Measurements from ENCODE around the gene TCEA3. TPM values are rescaled to one million over a fixed set of nuclear protein-coding genes. Genes with fewer than 3 reads are reported as not detected.

Gene TCEA3
- total RNA-seq, 4 donors from 2014 or later: 64.6 to 125 (median 104) TPM

DNA sequence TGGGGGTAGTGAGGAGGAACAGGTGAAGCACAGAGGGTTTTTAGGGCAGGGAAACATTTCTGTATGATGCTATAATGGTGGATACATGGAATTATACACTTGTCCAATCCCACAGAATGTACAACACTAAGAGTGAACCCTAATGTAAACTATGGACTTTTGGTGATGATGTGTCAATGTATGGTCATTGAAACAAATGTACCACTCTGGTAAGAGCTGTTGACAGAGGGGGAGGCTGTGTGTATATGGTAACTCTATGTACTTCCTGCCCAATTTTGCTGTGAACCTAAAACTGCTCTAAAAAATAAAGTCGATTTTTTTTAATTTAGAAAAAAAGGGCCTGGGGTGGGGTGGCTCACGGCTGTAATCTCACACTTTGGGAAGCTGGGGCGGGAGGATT lies 36.5 kb upstream of the TCEA3 start:
- H3K4me3 ChIP-seq: no peak overlapping the region
- no peaks in the 10 kb centered on the region for H3K9me3 ChIP-seq
- DNase-seq: no peak
- H3K36me3 ChIP-seq: no peaks in the 10 kb centered on the region
- H3K27me3 ChIP-seq: no peaks in the 10 kb centered on the region
- no peak overlapping the region for H3K27ac ChIP-seq
- H3K4me1 ChIP-seq: no peaks in the 10 kb centered on the region
- TF ChIP-seq, protein P1, sequence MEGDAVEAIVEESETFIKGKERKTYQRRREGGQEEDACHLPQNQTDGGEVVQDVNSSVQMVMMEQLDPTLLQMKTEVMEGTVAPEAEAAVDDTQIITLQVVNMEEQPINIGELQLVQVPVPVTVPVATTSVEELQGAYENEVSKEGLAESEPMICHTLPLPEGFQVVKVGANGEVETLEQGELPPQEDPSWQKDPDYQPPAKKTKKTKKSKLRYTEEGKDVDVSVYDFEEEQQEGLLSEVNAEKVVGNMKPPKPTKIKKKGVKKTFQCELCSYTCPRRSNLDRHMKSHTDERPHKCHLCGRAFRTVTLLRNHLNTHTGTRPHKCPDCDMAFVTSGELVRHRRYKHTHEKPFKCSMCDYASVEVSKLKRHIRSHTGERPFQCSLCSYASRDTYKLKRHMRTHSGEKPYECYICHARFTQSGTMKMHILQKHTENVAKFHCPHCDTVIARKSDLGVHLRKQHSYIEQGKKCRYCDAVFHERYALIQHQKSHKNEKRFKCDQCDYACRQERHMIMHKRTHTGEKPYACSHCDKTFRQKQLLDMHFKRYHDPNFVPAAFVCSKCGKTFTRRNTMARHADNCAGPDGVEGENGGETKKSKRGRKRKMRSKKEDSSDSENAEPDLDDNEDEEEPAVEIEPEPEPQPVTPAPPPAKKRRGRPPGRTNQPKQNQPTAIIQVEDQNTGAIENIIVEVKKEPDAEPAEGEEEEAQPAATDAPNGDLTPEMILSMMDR (IDR thresholded peaks at IDR 0.05): no peak
- no peak for TF ChIP-seq POLR2A (IDR thresholded peaks at IDR 0.05)

DNA sequence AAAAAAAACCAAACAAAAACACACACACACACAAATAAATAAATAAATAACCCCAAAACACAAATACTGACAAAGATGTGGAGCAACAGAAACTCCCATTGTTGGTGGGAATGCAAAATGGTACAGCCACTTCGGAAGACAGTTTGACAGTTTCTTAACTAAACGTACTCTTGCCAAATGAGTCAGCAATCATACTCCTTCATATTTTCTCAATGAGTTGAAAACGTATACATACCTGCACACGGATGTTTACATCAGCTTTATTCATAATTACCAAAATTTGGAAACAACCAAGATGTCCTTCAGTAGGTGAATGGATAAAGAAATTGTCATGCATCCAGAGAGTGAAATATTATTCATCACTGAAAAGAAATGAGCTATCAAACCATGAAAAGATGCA lies 36.0 kb upstream of the TCEA3 start:
- no peak for TF ChIP-seq POLR2A (IDR thresholded peaks at IDR 0.05)
- TF ChIP-seq, protein P1 (IDR thresholded peaks at IDR 0.05): no peak
- Histone ChIP-seq H3K27me3 (no peaks in the 10 kb centered on the region), H3K9me3 (no peaks in the 10 kb centered on the region), H3K4me3 (no peak overlapping the region), H3K36me3 (no peaks in the 10 kb centered on the region), H3K4me1 (no peaks in the 10 kb centered on the region), H3K27ac (no peak overlapping the region)
- no peak for DNase-seq

DNA sequence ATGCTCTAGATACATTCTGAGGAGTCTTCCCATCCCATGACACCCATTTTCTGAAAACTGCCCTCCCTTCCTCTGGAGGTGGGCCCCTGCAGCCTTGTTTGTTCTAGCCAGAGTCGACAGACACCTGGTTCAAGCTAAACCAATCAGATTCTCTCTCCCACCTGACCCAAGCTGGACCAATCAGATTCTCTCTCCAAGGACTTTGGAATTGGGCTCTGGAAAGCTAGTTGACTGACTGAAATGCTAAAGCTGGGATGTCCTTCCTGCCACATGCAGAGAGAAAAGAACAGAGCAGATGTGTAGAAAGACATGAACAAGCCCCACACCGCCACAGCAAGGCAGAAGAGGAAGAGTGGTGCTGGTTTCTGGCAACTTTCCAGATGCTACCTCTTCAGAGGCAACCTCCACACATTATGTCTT lies 34.8 kb upstream of the TCEA3 start:
- Histone ChIP-seq H3K27me3 (no peaks in the 10 kb centered on the region), H3K27ac (no peak overlapping the region), H3K4me3 (no peak overlapping the region), H3K36me3 (no peaks in the 10 kb centered on the region), H3K4me1 (no peaks in the 10 kb centered on the region), H3K9me3 (no peaks in the 10 kb centered on the region)
- no peak for DNase-seq
- TF ChIP-seq POLR2A (IDR thresholded peaks at IDR 0.05): no peak
- TF ChIP-seq, protein P1 (IDR thresholded peaks at IDR 0.05): no peak

GRCh38 chr1:23456226-23456625 lies 31.7 kb upstream of the TCEA3 start:
- Histone ChIP-seq H3K27ac (no peak overlapping the region), H3K4me3 (no peak overlapping the region), H3K27me3 (no peaks in the 10 kb centered on the region), H3K36me3 (no peaks in the 10 kb centered on the region), H3K4me1 (peaks cover 0 to 13% (median 2%) of the 10 kb centered on the region in 4 donors), H3K9me3 (no peaks in the 10 kb centered on the region)
- no peak for DNase-seq
- no peak for TF ChIP-seq POLR2A (IDR thresholded peaks at IDR 0.05)
- TF ChIP-seq, protein P1 (IDR thresholded peaks at IDR 0.05): no peak

GRCh38 chr1:23453455-23454000 lies 29.0 kb upstream of the TCEA3 start:
- H3K9me3 ChIP-seq: no peaks in the 10 kb centered on the region
- TF ChIP-seq, protein P1 (IDR thresholded peaks at IDR 0.05): no peak
- no peak for TF ChIP-seq POLR2A (IDR thresholded peaks at IDR 0.05)
- peaks cover 0 to 20% (median 2%) of the 10 kb centered on the region in 4 donors for H3K4me1 ChIP-seq
- DNase-seq: no peak
- H3K27ac ChIP-seq: no peak overlapping the region
- H3K4me3 ChIP-seq: no peak overlapping the region
- no peaks in the 10 kb centered on the region for H3K36me3 ChIP-seq
- H3K27me3 ChIP-seq: no peaks in the 10 kb centered on the region

- TF ChIP-seq, protein P1 (IDR thresholded peaks at IDR 0.05): no peak
- peak in 1 of 2 donors; percentile 48 for TF ChIP-seq POLR2A (IDR thresholded peaks at IDR 0.05)
- peak in 2 of 3 donors; percentile 85 to 87 for DNase-seq
- Histone ChIP-seq H3K27me3 (no peaks in the 10 kb centered on the region), H3K4me3 (no peak overlapping the region), H3K27ac (peak overlapping the region in 3 of 4 donors; percentile 27 to 70 (median 29)), H3K9me3 (no peaks in the 10 kb centered on the region), H3K36me3 (no peaks in the 10 kb centered on the region), H3K4me1 (peaks cover 0 to 20% (median 2%) of the 10 kb centered on the region in 4 donors)
These were observed 27.5 kb upstream of the TCEA3 start for GRCh38 chr1:23452011-23452411.
